Thoracic aorta (tissue), 2 donors: ENCODE results near the gene MEGF11. TPM values are rescaled to one million over a fixed set of nuclear protein-coding genes. Genes with fewer than 3 reads are reported as not detected.

Experiments
- ATAC-seq: fragments of 150-250 bp; one replicate; pipeline ENCODE4 v1.8.0; 2017; ENCODE audit warnings: low read depth; ENCODE audit not compliant: insufficient number of reproducible peaks, low FRiP score
- DNase-seq: peaks from one replicate; pipeline ENCODE4 v3.0.0-alpha.2; 2020; ENCODE audit warnings: low spot score
- H3K27ac ChIP-seq, 2 donors: fragments of 200-600 bp; sonication (generic); 1 replicate in 1 of 2; 2 replicates in 1 of 2; pipeline ENCODE4 v1.5.1; 2016; ENCODE audit warnings: mild to moderate bottlenecking in 2 of 2, moderate library complexity in 2 of 2
- H3K27me3 ChIP-seq: fragments of 200-600 bp; sonication (generic); replicated peaks from 2 replicates; pipeline ENCODE4 v1.6.0; 2016; ENCODE audit warnings: mild to moderate bottlenecking; ENCODE audit not compliant: insufficient read depth
- H3K36me3 ChIP-seq: fragments of 200-600 bp; sonication (generic); one replicate; pipeline ENCODE4 v1.5.1; 2016
- H3K4me1 ChIP-seq, 2 donors: fragments of 200-600 bp; sonication (generic); 1 replicate in 1 of 2; 2 replicates in 1 of 2; pipeline versions ENCODE4 v1.5.1 to v1.6.0; 2016; ENCODE audit warnings: low read depth in 2 of 2, mild to moderate bottlenecking in 1 of 2; ENCODE audit not compliant: control insufficient read depth in 1 of 2
- H3K4me3 ChIP-seq: fragments of 200-600 bp; sonication (generic); 2 replicates; pipeline ENCODE4 v1.5.1; 2016; ENCODE audit warnings: mild to moderate bottlenecking
- H3K9me3 ChIP-seq: fragments of 200-600 bp; sonication (generic); 2 replicates; pipeline ENCODE4 v1.5.1; 2016
- total RNA-seq, 2 donors: library from RNA; depleted of rRNA; stranded (reverse); fragments of >200 nt; gene quantifications; one replicate each; pipeline versions ENCODE4 v1.1.0 to v1.2.3, GENCODE V29; 2016
- TF ChIP-seq, protein P1 (sequence below): fragments of 200-600 bp; sonication (generic); IDR thresholded peaks from one replicate; pipeline ENCODE4 v1.5.1; 2019; ENCODE audit warnings: antibody characterized with exemption

MEGF11 gene
- total RNA-seq, 2 donors from 2014 or later = not detected

DNA sequence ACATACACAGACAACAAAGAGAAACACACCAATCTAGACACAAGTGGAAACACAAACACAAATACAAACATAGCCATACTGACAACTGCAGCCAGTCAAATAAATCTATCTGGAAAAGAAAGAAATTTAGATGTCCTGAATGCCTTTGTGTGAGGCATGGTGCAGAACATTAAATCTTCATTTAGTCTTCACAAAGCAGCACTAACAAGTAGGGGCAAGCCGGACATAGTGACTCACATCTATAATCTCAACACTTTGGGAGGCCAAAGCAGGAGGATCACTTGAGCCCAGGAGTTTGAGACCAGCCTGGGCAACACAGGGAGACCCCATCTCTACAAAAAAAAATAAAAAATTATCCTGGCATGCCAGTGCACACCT lies 11.7 kb downstream of the MEGF11 start:
- H3K27me3 ChIP-seq = no peaks in the 10 kb centered on the region
- no peak for ATAC-seq
- TF ChIP-seq, protein P1, sequence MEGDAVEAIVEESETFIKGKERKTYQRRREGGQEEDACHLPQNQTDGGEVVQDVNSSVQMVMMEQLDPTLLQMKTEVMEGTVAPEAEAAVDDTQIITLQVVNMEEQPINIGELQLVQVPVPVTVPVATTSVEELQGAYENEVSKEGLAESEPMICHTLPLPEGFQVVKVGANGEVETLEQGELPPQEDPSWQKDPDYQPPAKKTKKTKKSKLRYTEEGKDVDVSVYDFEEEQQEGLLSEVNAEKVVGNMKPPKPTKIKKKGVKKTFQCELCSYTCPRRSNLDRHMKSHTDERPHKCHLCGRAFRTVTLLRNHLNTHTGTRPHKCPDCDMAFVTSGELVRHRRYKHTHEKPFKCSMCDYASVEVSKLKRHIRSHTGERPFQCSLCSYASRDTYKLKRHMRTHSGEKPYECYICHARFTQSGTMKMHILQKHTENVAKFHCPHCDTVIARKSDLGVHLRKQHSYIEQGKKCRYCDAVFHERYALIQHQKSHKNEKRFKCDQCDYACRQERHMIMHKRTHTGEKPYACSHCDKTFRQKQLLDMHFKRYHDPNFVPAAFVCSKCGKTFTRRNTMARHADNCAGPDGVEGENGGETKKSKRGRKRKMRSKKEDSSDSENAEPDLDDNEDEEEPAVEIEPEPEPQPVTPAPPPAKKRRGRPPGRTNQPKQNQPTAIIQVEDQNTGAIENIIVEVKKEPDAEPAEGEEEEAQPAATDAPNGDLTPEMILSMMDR = no peak

GRCh38 chr15:66241087-66241907 lies 12.3 kb downstream of the MEGF11 start:
- H3K27me3 ChIP-seq = no peaks in the 10 kb centered on the region
- no peaks in the 10 kb centered on the region for H3K4me1 ChIP-seq
- TF ChIP-seq, protein P1 = no peak
- H3K27ac ChIP-seq = no peak overlapping the region
- H3K9me3 ChIP-seq = no peaks in the 10 kb centered on the region
- H3K4me3 ChIP-seq = no peak overlapping the region
- no peaks in the 10 kb centered on the region for H3K36me3 ChIP-seq
- no peak for DNase-seq
- no peak for ATAC-seq

More for the DNA sequence above, 11.7 kb downstream of the MEGF11 start:
- DNase-seq = no peak
- no peaks in the 10 kb centered on the region for H3K36me3 ChIP-seq
- no peak overlapping the region for H3K4me3 ChIP-seq
- no peaks in the 10 kb centered on the region for H3K4me1 ChIP-seq
- no peaks in the 10 kb centered on the region for H3K9me3 ChIP-seq
- no peak overlapping the region for H3K27ac ChIP-seq

GRCh38 chr15:66240240-66240794 lies 13.2 kb downstream of the MEGF11 start:
- no peaks in the 10 kb centered on the region for H3K36me3 ChIP-seq
- H3K4me1 ChIP-seq = no peaks in the 10 kb centered on the region
- TF ChIP-seq, protein P1 = no peak
- no peak overlapping the region for H3K4me3 ChIP-seq
- no peak overlapping the region for H3K27ac ChIP-seq
- DNase-seq (no peak), ATAC-seq (no peak)
- no peaks in the 10 kb centered on the region for H3K9me3 ChIP-seq
- no peaks in the 10 kb centered on the region for H3K27me3 ChIP-seq

GRCh38 chr15:66239514-66239913 lies 14.0 kb downstream of the MEGF11 start:
- H3K27me3 ChIP-seq = no peaks in the 10 kb centered on the region
- TF ChIP-seq, protein P1 = no peak
- DNase-seq = no peak

GRCh38 chr15:66238318-66238717 lies 15.2 kb downstream of the MEGF11 start:
- Histone ChIP-seq H3K9me3 (no peaks in the 10 kb centered on the region), H3K36me3 (no peaks in the 10 kb centered on the region), H3K4me3 (no peak overlapping the region), H3K27me3 (no peaks in the 10 kb centered on the region), H3K4me1 (no peaks in the 10 kb centered on the region), H3K27ac (no peak overlapping the region)
- no peak for DNase-seq
- TF ChIP-seq, protein P1 = no peak
- ATAC-seq = no peak

More at GRCh38 chr15:66239514-66239913, 14.0 kb downstream of the MEGF11 start:
- H3K9me3 ChIP-seq = no peaks in the 10 kb centered on the region
- no peak for ATAC-seq
- H3K27ac ChIP-seq = no peak overlapping the region
- H3K36me3 ChIP-seq = no peaks in the 10 kb centered on the region
- H3K4me1 ChIP-seq = no peaks in the 10 kb centered on the region
- no peak overlapping the region for H3K4me3 ChIP-seq
